CD4-positive, alpha-beta memory T cell (primary cell): ENCODE results near the gene SASH3. TPM values are rescaled to one million over a fixed set of nuclear protein-coding genes. Genes with fewer than 3 reads are reported as not detected.
A peak's percentile ranks its signal among the peaks of the same experiment; 100 is the strongest.

Experiments
- CTCF ChIA-PET: fragments of 350-600 bp; sonication (Branson Sonifier 250); formaldehyde crosslinking; loops from one replicate; lab custom pipeline; 2021; ENCODE audit warnings: inconsistent platforms; ENCODE audit not compliant: partially characterized antibody; lab: Charles Lee
- POLR2A ChIA-PET: fragments of 350-600 bp; sonication (Branson Sonifier 250); formaldehyde crosslinking; loops from one replicate; lab custom pipeline; 2021; ENCODE audit not compliant: partially characterized antibody; lab: Charles Lee
- DNase-seq, 5 donors: peaks; one replicate each; pipeline versions ENCODE4 v3.0.0 to v3.0.0-alpha.2; 2020 to 2022; ENCODE audit warnings: mixed read lengths in 1 of 5
- H3K27ac ChIP-seq: one replicate; pipeline ENCODE4 v1.7.0; 2013; ENCODE audit warnings: low read depth, low read length
- H3K27me3 ChIP-seq: 2 replicates; pipeline ENCODE4 v1.7.0; 2013; ENCODE audit warnings: mild to moderate bottlenecking, low read length, moderate library complexity; ENCODE audit not compliant: insufficient read depth
- H3K36me3 ChIP-seq: 2 replicates; pipeline ENCODE4 v1.7.0; 2013; ENCODE audit warnings: mild to moderate bottlenecking, low read length, moderate library complexity; ENCODE audit not compliant: insufficient read depth
- H3K4me1 ChIP-seq: 2 replicates; pipeline ENCODE4 v1.7.0; 2013; ENCODE audit warnings: mild to moderate bottlenecking, low read length, moderate library complexity; ENCODE audit not compliant: insufficient read depth
- H3K4me3 ChIP-seq, 2 donors: one replicate each; pipeline ENCODE4 v1.7.0; 2013; ENCODE audit warnings: low read length in 2 of 2, mild to moderate bottlenecking in 1 of 2
- H3K9me3 ChIP-seq, 2 donors: one replicate each; pipeline ENCODE4 v1.7.0; 2013; ENCODE audit warnings: low read length in 2 of 2, control low read depth in 1 of 2; ENCODE audit not compliant: control insufficient read depth in 1 of 2
- H3K27ac Mint-ChIP-seq, 7 donors: one replicate each; pipeline ENCODE4 v1.8.0; 2020 to 2021; ENCODE audit warnings: mixed read lengths in 7 of 7, mild to moderate bottlenecking in 6 of 7, inconsistent platforms in 3 of 7, moderate library complexity in 3 of 7
- H3K27me3 Mint-ChIP-seq, 2 donors: one replicate each; pipeline ENCODE4 v1.8.0; 2020 to 2021; ENCODE audit warnings: mixed read lengths in 2 of 2
- H3K36me3 Mint-ChIP-seq, 2 donors: one replicate each; pipeline ENCODE4 v1.8.0; 2020 to 2021; ENCODE audit warnings: mixed read lengths in 2 of 2, inconsistent platforms in 1 of 2, mild to moderate bottlenecking in 1 of 2
- H3K4me1 Mint-ChIP-seq, 4 donors: one replicate each; pipeline ENCODE4 v1.8.0; 2020 to 2021; ENCODE audit warnings: mixed read lengths in 4 of 4, mild to moderate bottlenecking in 1 of 4
- H3K4me3 Mint-ChIP-seq, 8 donors: one replicate each; pipeline ENCODE4 v1.8.0; 2020 to 2021; ENCODE audit warnings: mixed read lengths in 8 of 8, mild to moderate bottlenecking in 7 of 8, moderate library complexity in 6 of 8, inconsistent platforms in 3 of 8
- H3K9me3 Mint-ChIP-seq, 8 donors: one replicate each; pipeline ENCODE4 v1.8.0; 2020 to 2021; ENCODE audit warnings: mixed read lengths in 8 of 8, mild to moderate bottlenecking in 5 of 8, inconsistent platforms in 3 of 8, moderate library complexity in 1 of 8
- intact Hi-C: fragments of 100-400 bp; cut with micrococcal nuclease; formaldehyde crosslinking; loops from one replicate; pipeline ENCODE4 v1.15.1; 2023
- polyA plus RNA-seq, 2 donors: library from polyadenylated mRNA; unstranded; fragments of 300-500 nt; fragmentation: Illumina TruSeq; gene quantifications; one replicate each; pipeline ENCODE4 v1.2.3, GENCODE V29; 2021
- total RNA-seq, 2 experiments: library from RNA; stranded (reverse); gene quantifications; one replicate each; pipeline ENCODE4 v1.2.3, GENCODE V29; 2021

SASH3 gene
- total and polyA plus RNA-seq, 4 experiments from 2014 or later, result 83.3 to 211 (median 150) TPM

DNA sequence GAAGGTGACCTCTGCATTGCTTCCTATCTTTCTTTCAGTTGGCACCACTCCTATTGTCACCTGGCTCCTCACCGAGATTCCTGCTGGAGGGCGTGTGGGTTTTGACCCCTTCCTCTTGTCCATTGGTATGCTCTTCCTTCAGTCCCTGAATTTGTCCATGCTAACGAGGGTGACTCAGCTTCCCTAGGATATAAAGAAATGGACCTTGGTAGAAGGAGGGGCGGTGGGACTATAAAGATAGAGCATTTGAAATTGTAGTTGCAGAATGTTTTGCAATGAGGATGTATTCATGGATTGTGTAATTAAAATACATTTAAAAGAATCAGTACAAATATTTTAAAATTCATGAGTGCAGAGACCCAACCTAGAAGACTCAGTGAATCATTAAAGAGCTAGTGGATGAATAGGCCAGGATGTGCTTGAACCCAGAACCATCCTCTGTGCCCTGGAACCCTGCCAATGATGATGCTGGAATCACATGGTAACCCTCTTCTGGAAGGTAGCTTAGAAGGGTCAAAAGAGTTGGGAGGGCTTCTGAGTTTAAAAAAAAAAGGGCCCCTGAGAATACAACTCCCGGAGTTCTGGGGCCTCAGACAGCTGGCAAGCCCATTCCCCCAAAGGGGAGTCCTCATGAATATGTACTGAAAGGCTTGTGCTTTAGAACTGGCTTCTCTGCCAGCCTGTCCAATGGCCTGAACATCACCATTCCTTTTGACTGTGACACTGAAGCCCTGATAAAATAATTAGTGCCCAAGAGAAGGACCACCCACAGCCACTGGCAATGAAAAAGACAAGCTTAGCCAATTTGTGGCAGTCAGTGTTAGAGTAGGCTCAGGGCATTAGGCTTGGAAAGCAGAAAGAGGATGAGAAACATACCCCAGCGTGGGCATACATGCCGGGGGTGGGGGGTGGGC is 32.9 kb upstream of the SASH3 start:
- no peak overlapping the region for H3K27ac Mint-ChIP-seq
- Histone ChIP-seq H3K27ac (no peak overlapping the region), H3K36me3 (no peaks in the 10 kb centered on the region), H3K4me3 (no peak overlapping the region), H3K9me3 (no peaks in the 10 kb centered on the region), H3K27me3 (no peaks in the 10 kb centered on the region), H3K4me1 (peaks cover 34% of the 10 kb centered on the region)
- no peak for DNase-seq
- ChIA-PET POLR2A (interaction anchor here (0.6 to 1.2 kb wide), 4 partner anchors 11 to 33 kb away, joined by 3 read pairs; partner anchors contain the start of gene SASH3), CTCF (no interaction called here)
- H3K4me1 Mint-ChIP-seq, result peaks cover 25 to 44% (median 32%) of the 10 kb centered on the region in 4 donors
- H3K4me3 Mint-ChIP-seq, result no peak overlapping the region
- H3K27me3 Mint-ChIP-seq, result no peaks in the 10 kb centered on the region
- intact Hi-C loops, result no loop called here
- H3K9me3 Mint-ChIP-seq, result no peaks in the 10 kb centered on the region
- no peaks in the 10 kb centered on the region for H3K36me3 Mint-ChIP-seq

DNA sequence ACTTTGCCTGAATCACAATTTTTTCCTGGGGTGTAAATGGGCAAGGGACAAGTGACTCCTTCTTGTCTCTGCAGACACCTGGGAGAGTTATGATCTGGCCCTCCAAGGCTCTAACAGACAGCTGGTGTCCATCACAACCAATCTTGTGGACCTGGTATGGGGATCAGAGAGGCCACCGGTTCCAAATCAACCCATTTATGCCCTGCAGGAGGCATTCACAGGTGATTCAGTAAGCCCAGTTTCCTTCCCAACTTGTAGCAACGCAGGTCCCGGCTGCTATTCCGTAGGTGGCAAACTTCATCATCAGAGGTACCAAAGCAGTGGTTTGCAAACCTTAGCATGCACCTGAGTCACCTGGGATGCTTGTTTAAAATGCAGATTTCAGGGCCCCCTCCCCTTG is 32.2 kb upstream of the SASH3 start:
- POLR2A ChIA-PET, result interaction anchor here (0.6 to 0.9 kb wide), 2 partner anchors 11 to 31 kb away, joined by 3 read pairs; no protein-coding TSS in a partner anchor
- no peaks in the 10 kb centered on the region for H3K36me3 Mint-ChIP-seq
- intact Hi-C loops, result no loop called here
- H3K27ac Mint-ChIP-seq, result no peak overlapping the region
- no peak overlapping the region for H3K4me3 Mint-ChIP-seq
- peaks cover 25 to 42% (median 31%) of the 10 kb centered on the region in 4 donors for H3K4me1 Mint-ChIP-seq
- no peak overlapping the region for H3K27ac ChIP-seq
- no peaks in the 10 kb centered on the region for H3K9me3 Mint-ChIP-seq
- no peak overlapping the region for H3K4me3 ChIP-seq
- no peaks in the 10 kb centered on the region for H3K36me3 ChIP-seq
- no peaks in the 10 kb centered on the region for H3K27me3 Mint-ChIP-seq
- H3K27me3 ChIP-seq, result no peaks in the 10 kb centered on the region
- H3K9me3 ChIP-seq, result no peaks in the 10 kb centered on the region
- peaks cover 34% of the 10 kb centered on the region for H3K4me1 ChIP-seq
- DNase-seq, result no peak
- CTCF ChIA-PET, result no interaction called here

DNA sequence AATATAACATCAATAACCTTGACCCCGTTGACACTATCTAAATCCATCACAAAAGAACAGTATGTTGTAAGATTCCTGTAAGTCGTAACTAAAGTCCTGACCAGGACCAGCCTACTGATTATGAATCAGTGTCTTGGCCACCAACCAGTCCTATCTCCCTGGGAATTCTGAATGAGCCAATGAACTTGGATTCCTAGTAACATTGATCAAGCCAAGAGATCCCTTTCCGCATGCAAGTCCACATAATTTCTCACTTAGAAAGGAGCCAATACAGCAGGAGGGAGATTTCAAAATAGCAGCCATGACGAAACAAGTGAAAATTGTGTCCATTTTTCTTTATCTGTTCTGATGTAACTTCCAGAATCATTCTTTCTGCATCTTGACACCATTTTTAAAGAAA is 31.4 kb upstream of the SASH3 start:
- peaks cover 29% of the 10 kb centered on the region for H3K4me1 ChIP-seq
- ChIA-PET POLR2A (no interaction called here), CTCF (no interaction called here)
- H3K27me3 Mint-ChIP-seq, result no peaks in the 10 kb centered on the region
- H3K27me3 ChIP-seq, result no peaks in the 10 kb centered on the region
- no peaks in the 10 kb centered on the region for H3K36me3 ChIP-seq
- H3K27ac ChIP-seq, result no peak overlapping the region
- H3K4me3 Mint-ChIP-seq, result no peak overlapping the region
- H3K4me1 Mint-ChIP-seq, result peaks cover 21 to 37% (median 26%) of the 10 kb centered on the region in 4 donors
- intact Hi-C loops, result no loop called here
- H3K9me3 Mint-ChIP-seq, result no peaks in the 10 kb centered on the region
- no peak overlapping the region for H3K27ac Mint-ChIP-seq
- no peak overlapping the region for H3K4me3 ChIP-seq
- H3K36me3 Mint-ChIP-seq, result no peaks in the 10 kb centered on the region
- no peak for DNase-seq
- H3K9me3 ChIP-seq, result no peaks in the 10 kb centered on the region

DNA sequence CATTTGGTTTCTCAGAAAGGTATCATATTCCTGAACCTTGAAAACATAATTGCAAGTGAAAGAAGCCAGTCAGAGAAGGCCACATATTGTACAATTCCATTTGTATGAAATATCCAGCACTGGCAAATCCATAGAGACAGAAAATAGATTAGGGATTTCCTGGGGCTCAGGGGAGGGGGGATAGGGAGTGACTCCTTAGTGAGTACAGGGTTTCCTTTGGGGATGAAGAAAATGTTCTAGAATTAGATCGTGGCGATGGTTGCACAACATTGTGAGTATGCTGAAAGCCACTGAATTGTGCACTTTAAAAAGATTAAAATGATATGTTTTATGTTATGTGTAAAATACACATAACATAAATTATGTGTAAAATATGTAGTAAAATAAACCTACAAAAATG is 30.7 kb upstream of the SASH3 start:
- Histone ChIP-seq H3K27me3 (no peaks in the 10 kb centered on the region), H3K4me1 (peaks cover 21% of the 10 kb centered on the region), H3K27ac (no peak overlapping the region), H3K36me3 (no peaks in the 10 kb centered on the region), H3K9me3 (no peaks in the 10 kb centered on the region), H3K4me3 (no peak overlapping the region)
- POLR2A ChIA-PET, result no interaction called here
- Mint-ChIP-seq H3K4me1 (peaks cover 16 to 36% (median 23%) of the 10 kb centered on the region in 4 donors), H3K4me3 (no peak overlapping the region), H3K27ac (no peak overlapping the region), H3K27me3 (no peaks in the 10 kb centered on the region), H3K9me3 (no peaks in the 10 kb centered on the region), H3K36me3 (no peaks in the 10 kb centered on the region)
- intact Hi-C loops, result no loop called here
- CTCF ChIA-PET, result no interaction called here
- no peak for DNase-seq

DNA sequence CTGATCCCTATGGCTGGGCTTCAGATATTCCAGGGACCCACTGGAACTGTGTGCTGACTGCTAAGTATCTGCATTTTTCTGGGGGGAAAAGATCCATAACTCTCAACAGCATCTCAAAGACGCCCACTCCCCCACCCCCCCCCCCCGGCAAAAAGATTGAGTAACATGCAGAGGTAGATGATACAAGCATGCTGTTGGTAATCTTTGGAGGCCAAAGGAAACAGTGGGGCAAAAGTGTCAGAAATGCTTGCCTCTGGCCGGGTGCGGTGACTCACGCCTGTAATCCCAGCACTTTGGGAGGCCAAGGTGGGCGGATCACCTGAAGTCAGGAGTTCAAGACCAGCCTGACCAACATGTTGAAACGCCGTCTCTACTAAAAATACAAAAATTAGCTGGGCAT is 28.8 kb upstream of the SASH3 start:
- H3K27me3 ChIP-seq, result no peaks in the 10 kb centered on the region
- intact Hi-C loops, result no loop called here
- H3K9me3 ChIP-seq, result no peaks in the 10 kb centered on the region
- peaks cover 9 to 36% (median 21%) of the 10 kb centered on the region in 4 donors for H3K4me1 Mint-ChIP-seq
- no peaks in the 10 kb centered on the region for H3K36me3 Mint-ChIP-seq
- ChIA-PET CTCF (no interaction called here), POLR2A (interaction anchor here (35.3 kb wide), 1 partner anchor 34 kb away, joined by 1390 read pairs; the partner anchor contains the start of gene SASH3)
- H3K9me3 Mint-ChIP-seq, result no peaks in the 10 kb centered on the region
- no peak overlapping the region for H3K4me3 Mint-ChIP-seq
- H3K36me3 ChIP-seq, result no peaks in the 10 kb centered on the region
- no peak overlapping the region for H3K4me3 ChIP-seq
- no peak for DNase-seq
- no peak overlapping the region for H3K27ac Mint-ChIP-seq
- peaks cover 20% of the 10 kb centered on the region for H3K4me1 ChIP-seq
- no peaks in the 10 kb centered on the region for H3K27me3 Mint-ChIP-seq
- no peak overlapping the region for H3K27ac ChIP-seq

DNA sequence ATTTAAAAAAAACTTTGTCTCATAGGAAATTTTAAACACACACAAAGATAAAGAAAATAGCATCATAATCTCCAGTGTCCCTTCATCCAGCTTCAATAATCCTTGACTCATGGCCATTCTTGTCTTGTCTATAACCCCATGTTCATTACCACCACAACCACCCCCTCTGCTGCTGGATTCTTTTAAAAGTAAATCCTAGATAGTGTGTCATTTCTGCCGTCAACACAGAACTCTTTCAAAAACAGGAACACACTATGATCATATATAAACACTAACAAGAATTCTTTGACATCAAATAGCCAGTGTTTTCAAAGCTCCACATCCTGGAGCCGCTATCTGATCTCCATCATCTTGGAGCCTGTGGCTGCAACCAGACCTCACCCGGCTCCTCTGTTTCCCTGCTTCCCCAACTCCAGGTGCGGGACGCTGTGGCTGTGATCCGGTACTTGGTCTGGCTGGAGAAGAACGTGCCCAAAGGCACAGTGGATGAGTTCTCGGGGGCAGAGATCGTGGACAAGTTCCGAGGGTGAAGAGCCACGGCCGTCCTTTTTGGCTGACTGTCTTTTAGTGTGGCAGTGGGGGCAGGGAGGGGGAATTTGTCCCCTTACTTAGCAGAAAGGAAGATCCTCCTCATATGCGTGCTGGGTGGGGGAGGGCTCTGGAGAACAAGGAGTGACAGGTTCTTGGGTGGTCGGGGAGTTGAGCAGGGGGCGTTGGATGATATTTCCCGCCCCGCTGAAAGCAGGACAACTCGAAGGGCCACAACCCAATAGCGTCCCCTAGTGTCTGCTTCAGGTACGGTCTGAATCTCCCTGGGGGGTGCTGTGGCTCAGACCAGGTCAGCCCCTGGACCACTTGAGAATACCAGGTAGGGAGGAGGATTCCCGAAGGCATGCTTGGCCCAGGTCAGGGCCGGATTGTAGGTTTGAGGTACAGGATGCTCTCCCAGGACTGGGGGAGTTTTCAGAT is 25.4 kb upstream of the SASH3 start:
- H3K4me1 Mint-ChIP-seq, result peaks cover 23 to 63% (median 44%) of the 10 kb centered on the region in 4 donors
- CTCF ChIA-PET, result interaction anchor here (0.9 to 5.9 kb wide), 6 partner anchors 14 to 77 kb away, joined by 3 to 31 read pairs (median 7); no protein-coding TSS in a partner anchor
- no peaks in the 10 kb centered on the region for H3K36me3 Mint-ChIP-seq
- H3K4me3 ChIP-seq, result no peak overlapping the region
- H3K27me3 ChIP-seq, result no peaks in the 10 kb centered on the region
- H3K27me3 Mint-ChIP-seq, result no peaks in the 10 kb centered on the region
- DNase-seq, result no peak
- no peaks in the 10 kb centered on the region for H3K36me3 ChIP-seq
- H3K27ac ChIP-seq, result no peak overlapping the region
- H3K9me3 ChIP-seq, result no peaks in the 10 kb centered on the region
- peak overlapping the region; percentile 20 to 86 (median 66) for H3K27ac Mint-ChIP-seq
- H3K4me3 Mint-ChIP-seq, result peak overlapping the region in 4 of 8 donors; percentile 9 to 62 (median 28)
- no peaks in the 10 kb centered on the region for H3K9me3 Mint-ChIP-seq
- POLR2A ChIA-PET, result interaction anchor here (3.4 to 35.3 kb wide), 2 partner anchors 10 to 31 kb away, joined by 10 to 1390 read pairs; partner anchors contain the start of gene SASH3
- H3K4me1 ChIP-seq, result peaks cover 51% of the 10 kb centered on the region
- intact Hi-C loops, result loop anchor here (5.0 kb wide), 1 partner anchor 43 kb away; no protein-coding TSS in a partner anchor
